ENCODE results near the gene EHMT1. TPM values are rescaled to one million over a fixed set of nuclear protein-coding genes. Genes with fewer than 3 reads are reported as not detected.

The EHMT1 gene
- total and polyA plus RNA-seq, 2 of the 8 experiments (the other 6 are each of a cell fraction or from before 2014, with no cell fraction given): 95.7 to 163 TPM

DNA sequence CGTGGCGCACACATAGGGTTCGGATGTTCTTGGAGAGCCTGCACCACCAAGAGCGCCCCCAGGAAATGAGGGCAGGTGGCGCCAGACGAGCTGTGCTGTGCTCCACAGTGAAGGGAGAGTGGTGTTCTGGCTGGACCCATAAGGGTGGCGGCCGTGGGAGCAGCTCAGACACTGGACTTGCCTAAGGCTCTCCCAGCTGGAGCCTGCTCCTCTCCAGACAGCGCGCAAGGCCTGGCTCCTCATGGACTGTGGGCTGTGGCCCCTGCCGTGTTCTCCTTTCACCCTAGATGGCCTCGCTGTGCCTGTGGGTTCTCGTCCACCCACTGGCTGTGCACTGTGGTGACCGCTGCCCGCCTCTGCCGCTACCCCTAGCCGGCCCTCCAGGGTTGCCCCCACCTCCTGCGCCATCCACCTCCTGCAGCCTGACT, 92.9 kb downstream of the EHMT1 start:
- Histone ChIP-seq H2BK120ac (replicated peaks; ENCODE audit: low read depth, low read length) (no peak overlapping the region), H3K56ac (replicated peaks; ENCODE audit: insufficient read length, low read depth, low read length) (no peak overlapping the region), H4K5ac (ENCODE audit: insufficient read length, low read depth, low read length) (no peak overlapping the region), H4K91ac (replicated peaks; ENCODE audit: insufficient read length, low read length) (no peak overlapping the region), H3K27ac (ENCODE audit: low read depth, low read length) (no peak overlapping the region), H2AFZ (ENCODE audit: low read length) (no peak overlapping the region), H3K9me3 (ENCODE audit: insufficient read depth in 2 of 2, low read depth in 1 of 2, low read length in 1 of 2) (peaks cover 0 to 4% of the 10 kb centered on the region in 2 experiments; a peak in 1 of 4 replicates), H3K9ac (replicated peaks in 1 of 4; ENCODE audit: extremely low read depth in 1 of 4, low read depth in 3 of 4, low read length in 3 of 4) (no peak overlapping the region), H3K4me2 (ENCODE audit: insufficient read depth in 1 of 2, low read depth in 2 of 2, low read length in 2 of 2) (no peak overlapping the region), H2BK12ac (ENCODE audit: low read depth, low read length) (no peak overlapping the region), H2AK5ac (ENCODE audit: low read depth, low read length) (no peak overlapping the region), H3K27me3 (replicated peaks in 1 of 4; ENCODE audit: control insufficient read depth in 3 of 4, extremely low read depth in 1 of 4, insufficient read depth in 3 of 4, low read length in 3 of 4) (no peaks in the 10 kb centered on the region), H2BK5ac (ENCODE audit: low read depth, low read length) (no peak overlapping the region), H2BK15ac (ENCODE audit: low read length) (no peak overlapping the region), H4K8ac (ENCODE audit: extremely low read depth, insufficient read depth, low read length) (no peak overlapping the region), H3K79me1 (ENCODE audit: low read depth, low read length) (peaks cover 24% of the 10 kb centered on the region), H3K4ac (replicated peaks; ENCODE audit: insufficient read length, low read depth, low read length) (no peak overlapping the region), H3K18ac (ENCODE audit: extremely low read depth, low read length) (no peak overlapping the region; the same call in 1 of the 2 replicates), H3K4me3 (ENCODE audit: extremely low read depth in 1 of 4, insufficient read depth in 2 of 4, low read depth in 3 of 4, low read length in 4 of 4) (no peak overlapping the region), H3K79me2 (ENCODE audit: control insufficient read depth in 1 of 2, insufficient read depth in 2 of 2, low read length in 2 of 2) (peaks cover 4 to 86% of the 10 kb centered on the region in 2 experiments), H3K4me1 (replicated peaks in 1 of 4; ENCODE audit: control insufficient read depth in 3 of 4, insufficient read depth in 4 of 4, low read length in 3 of 4) (peaks cover 0 to 14% (median 3%) of the 10 kb centered on the region in 4 experiments; a peak in 3 of 7 replicates), H3K36me3 (ENCODE audit: control insufficient read depth in 2 of 4, insufficient read depth in 4 of 4, low read length in 3 of 4) (peaks cover 2 to 12% (median 7%) of the 10 kb centered on the region in 4 experiments; a peak in 6 of 8 replicates), H3K14ac (ENCODE audit: insufficient read length) (no peak overlapping the region), H3K23me2 (ENCODE audit: low read depth, low read length) (peaks cover 4% of the 10 kb centered on the region; the same call in 1 of the 2 replicates), H3K23ac (ENCODE audit: insufficient read length) (no peak overlapping the region), H4K20me1 (replicated peaks in 1 of 2; ENCODE audit: control insufficient read depth in 1 of 2, insufficient read depth in 2 of 2, low read length in 2 of 2) (peaks cover 16 to 23% of the 10 kb centered on the region in 2 experiments), H2BK20ac (ENCODE audit: low read length) (no peak overlapping the region)
- FAIRE-seq (no peak), DNase-seq (ENCODE audit: low read depth in 1 of 2, low spot score in 2 of 2) (no peak)
- WGBS, 2 experiments (ENCODE audit: extremely low coverage in 1 of 2, insufficient coverage in 1 of 2, insufficient read length in 1 of 2, insufficient replicate concordance in 2 of 2, low coverage in 1 of 2, low lambda C conversion rate in 2 of 2, missing lambda C conversion rate in 1 of 2): 88% methylated on average over 13 of the region's 18 CpGs; no CpG with 5 or more reads in 1 of the 2 experiments
- ChIA-PET POLR2A (ENCODE audit: partially characterized antibody) (interaction anchor here (1.2 to 1.4 kb wide), 2 partner anchors 93 to 160 kb away, joined by 3 to 4 read pairs; partner anchors contain the start of genes EHMT1 and MRPL41), CTCF (ENCODE audit: partially characterized antibody) (interaction anchor here (0.6 to 6.3 kb wide), 8 partner anchors 12 to 310 kb away, joined by 3 to 36 read pairs (median 3); no protein-coding TSS in a partner anchor)
- no peak for TF ChIP-seq SIRT6 (IDR thresholded peaks at IDR 0.05; ENCODE audit: low read length)
- TF ChIP-seq CEBPB (IDR thresholded peaks at IDR 0.05; ENCODE audit: low read depth, low read length): no peak
- TF ChIP-seq CREB1 (IDR thresholded peaks at IDR 0.05): no peak
- TF ChIP-seq, protein P1, sequence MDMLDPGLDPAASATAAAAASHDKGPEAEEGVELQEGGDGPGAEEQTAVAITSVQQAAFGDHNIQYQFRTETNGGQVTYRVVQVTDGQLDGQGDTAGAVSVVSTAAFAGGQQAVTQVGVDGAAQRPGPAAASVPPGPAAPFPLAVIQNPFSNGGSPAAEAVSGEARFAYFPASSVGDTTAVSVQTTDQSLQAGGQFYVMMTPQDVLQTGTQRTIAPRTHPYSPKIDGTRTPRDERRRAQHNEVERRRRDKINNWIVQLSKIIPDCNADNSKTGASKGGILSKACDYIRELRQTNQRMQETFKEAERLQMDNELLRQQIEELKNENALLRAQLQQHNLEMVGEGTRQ (IDR thresholded peaks at IDR 0.05; ENCODE audit: low read length): no peak
- no peak for TF ChIP-seq ASH2L (IDR thresholded peaks at IDR 0.05; ENCODE audit: low read length)
- TF ChIP-seq, protein P2, sequence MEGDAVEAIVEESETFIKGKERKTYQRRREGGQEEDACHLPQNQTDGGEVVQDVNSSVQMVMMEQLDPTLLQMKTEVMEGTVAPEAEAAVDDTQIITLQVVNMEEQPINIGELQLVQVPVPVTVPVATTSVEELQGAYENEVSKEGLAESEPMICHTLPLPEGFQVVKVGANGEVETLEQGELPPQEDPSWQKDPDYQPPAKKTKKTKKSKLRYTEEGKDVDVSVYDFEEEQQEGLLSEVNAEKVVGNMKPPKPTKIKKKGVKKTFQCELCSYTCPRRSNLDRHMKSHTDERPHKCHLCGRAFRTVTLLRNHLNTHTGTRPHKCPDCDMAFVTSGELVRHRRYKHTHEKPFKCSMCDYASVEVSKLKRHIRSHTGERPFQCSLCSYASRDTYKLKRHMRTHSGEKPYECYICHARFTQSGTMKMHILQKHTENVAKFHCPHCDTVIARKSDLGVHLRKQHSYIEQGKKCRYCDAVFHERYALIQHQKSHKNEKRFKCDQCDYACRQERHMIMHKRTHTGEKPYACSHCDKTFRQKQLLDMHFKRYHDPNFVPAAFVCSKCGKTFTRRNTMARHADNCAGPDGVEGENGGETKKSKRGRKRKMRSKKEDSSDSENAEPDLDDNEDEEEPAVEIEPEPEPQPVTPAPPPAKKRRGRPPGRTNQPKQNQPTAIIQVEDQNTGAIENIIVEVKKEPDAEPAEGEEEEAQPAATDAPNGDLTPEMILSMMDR (IDR thresholded peaks at IDR 0.05; ENCODE audit: control extremely low read depth in 1 of 3, insufficient read depth in 1 of 3, low read depth in 1 of 3, low read length in 3 of 3): peak; percentile 18 to 35 (median 32); a peak in 3 of 4 replicates
- TF ChIP-seq MAX (IDR thresholded peaks at IDR 0.05): no peak
- TF ChIP-seq POLR2AphosphoS5 (IDR thresholded peaks at IDR 0.05; ENCODE audit: low read depth, low read length): no peak
- TF ChIP-seq JUND (IDR thresholded peaks at IDR 0.05; ENCODE audit: low read length): no peak
- no peak for TF ChIP-seq YY1 (IDR thresholded peaks at IDR 0.05; ENCODE audit: low read depth, low read length)
- no peak for TF ChIP-seq GABPA (IDR thresholded peaks at IDR 0.05; ENCODE audit: borderline replicate concordance, insufficient read depth, low read length)

All from H1 (cell line).